GM12891 (cell line): Measurements from ENCODE around the gene CDH23.

Source experiments
- PAX5 ChIP-seq: IDR thresholded peaks from 2 replicates; pipeline ENCODE4 v1.6.1; 2011; ENCODE audit warnings: low read length, moderate library complexity, mild to moderate bottlenecking; ENCODE audit not compliant: insufficient read depth, severe bottlenecking
- POLR2A ChIP-seq: IDR thresholded peaks from 2 replicates; pipeline ENCODE4 v1.6.1; 2011; ENCODE audit warnings: low read depth, low read length, control low read depth
- POLR2AphosphoS5 ChIP-seq: IDR thresholded peaks from 2 replicates; pipeline ENCODE4 v1.6.1; 2011; ENCODE audit warnings: low read depth, low read length, control low read depth
- POU2F2 ChIP-seq: IDR thresholded peaks from 2 replicates; pipeline ENCODE4 v1.6.1; 2011; ENCODE audit warnings: low read depth, mild to moderate bottlenecking, control low read depth, low read length, moderate library complexity
- SPI1 ChIP-seq: IDR thresholded peaks from 2 replicates; pipeline ENCODE4 v1.6.1; 2011; ENCODE audit warnings: low read depth, low read length, control low read depth
- TAF1 ChIP-seq: IDR thresholded peaks from 2 replicates; pipeline ENCODE4 v1.6.1; 2011; ENCODE audit warnings: low read depth, low read length, control low read depth

DNA sequence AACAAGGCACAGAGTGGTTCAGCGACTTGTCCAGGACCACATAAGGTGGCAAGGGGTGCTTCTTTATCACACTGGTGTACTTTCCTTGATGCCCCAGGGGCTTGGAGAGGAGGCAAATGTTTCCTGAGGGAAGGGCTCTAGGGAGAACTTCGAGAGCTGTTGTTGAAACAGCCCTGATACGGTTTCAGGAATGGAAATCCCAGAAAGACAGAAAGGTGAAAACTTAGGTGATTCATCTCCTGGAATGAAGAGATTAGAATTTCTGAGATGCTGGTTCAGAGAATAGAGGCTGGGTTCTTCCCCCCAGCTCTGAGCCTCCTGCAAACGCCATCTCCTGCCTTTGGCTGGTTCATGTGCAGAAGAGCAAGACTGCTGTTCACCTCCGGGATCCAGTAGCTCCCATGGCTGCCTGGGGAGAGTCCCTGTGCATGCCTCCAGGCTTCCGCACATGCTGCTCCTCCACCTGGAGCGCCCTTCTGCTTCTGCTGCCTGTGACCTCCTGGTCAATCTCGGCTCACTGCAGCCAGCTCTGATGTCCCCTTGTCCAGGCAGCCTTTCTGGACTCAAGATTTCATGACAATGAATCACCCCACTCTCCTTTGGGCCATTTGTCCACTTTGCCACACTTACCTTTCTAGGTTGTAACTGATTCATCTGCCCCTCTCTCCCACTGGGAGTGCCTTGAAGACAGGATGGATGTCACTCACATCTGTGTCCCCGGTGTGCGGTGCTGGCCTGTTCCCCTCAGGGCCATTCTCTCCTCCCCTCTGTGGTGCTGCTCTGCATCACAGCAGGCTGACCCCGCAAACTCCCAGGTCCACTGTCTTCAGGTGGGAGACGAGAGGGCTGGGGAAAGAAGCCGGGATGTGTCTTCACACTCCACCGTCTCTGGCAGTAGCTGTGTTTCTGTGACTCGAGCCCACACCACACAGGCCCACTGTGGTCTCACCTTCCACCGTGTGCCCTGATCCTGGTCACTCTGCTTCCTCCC lies 3.6 kb upstream of the CDH23 start:
- TF ChIP-seq TAF1 (no peak), POLR2A (no peak), POLR2AphosphoS5 (no peak), SPI1 (no peak), POU2F2 (no peak), PAX5 (no peak)
